WTC11 (cell line): ENCODE results near the gene MAP3K7. TPM values are rescaled to one million over a fixed set of nuclear protein-coding genes. Genes with fewer than 3 reads are reported as not detected.

ENCODE experiments used
- ATAC-seq: fragments of 200-7000 bp; cut with Tn5 transposase; 2 replicates; pipeline ENCODE4 v1.10.0; 2021; ENCODE audit warnings: mild to moderate bottlenecking, moderate library complexity
- CTCF ChIA-PET: fragments of 300-600 bp; sonication (Branson Sonifier 250); formaldehyde crosslinking; loops from one replicate; lab custom pipeline; 2021; ENCODE audit warnings: antibody characterized with exemption; lab: Charles Lee
- POLR2A ChIA-PET: fragments of 350-600 bp; sonication (Branson Sonifier 250); formaldehyde crosslinking; loops from one replicate; lab custom pipeline; 2021; ENCODE audit warnings: antibody characterized with exemption; lab: Charles Lee
- DNase-seq: peaks from one replicate; pipeline ENCODE4 v3.0.0; 2021; ENCODE audit warnings: low spot score
- H3K27ac Mint-ChIP-seq: 2 replicates; pipeline ENCODE4 v1.8.0; 2021; ENCODE audit warnings: mixed read lengths
- H3K27me3 Mint-ChIP-seq: 2 replicates; pipeline ENCODE4 v1.8.0; 2021; ENCODE audit warnings: low read depth, mild to moderate bottlenecking, moderate library complexity, mixed read lengths
- H3K36me3 Mint-ChIP-seq: 2 replicates; pipeline ENCODE4 v1.8.0; 2021; ENCODE audit warnings: mixed read lengths
- H3K4me1 Mint-ChIP-seq: 2 replicates; pipeline ENCODE4 v1.8.0; 2022; ENCODE audit warnings: mixed read lengths
- H3K4me3 Mint-ChIP-seq: 2 replicates; pipeline ENCODE4 v1.8.0; 2021; ENCODE audit warnings: mild to moderate bottlenecking, moderate library complexity, mixed read lengths
- H3K9me3 Mint-ChIP-seq: 2 replicates; pipeline ENCODE4 v1.8.0; 2021; ENCODE audit warnings: mixed read lengths
- EMX1 ChIP-seq: fragments of 250-450 bp; sonication (Bioruptor Pico); IDR thresholded peaks from 2 replicates; pipeline ENCODE4 v1.8.0; 2021; ENCODE audit warnings: mild to moderate bottlenecking
- ESRRA ChIP-seq: sonication (generic); formaldehyde crosslinking; IDR thresholded peaks from 2 replicates; pipeline ENCODE4 v1.8.1; 2022; ENCODE audit warnings: mild to moderate bottlenecking, missing genetic modification reagents, borderline replicate concordance
- FOXK1 ChIP-seq: sonication (generic); formaldehyde crosslinking; IDR thresholded peaks from 2 replicates; pipeline ENCODE4 v1.8.0; 2022; ENCODE audit warnings: mild to moderate bottlenecking, moderate library complexity, missing genetic modification reagents
- FOXP1 ChIP-seq: sonication (generic); formaldehyde crosslinking; IDR thresholded peaks from 2 replicates; pipeline ENCODE4 v1.8.0; 2022; ENCODE audit warnings: missing genetic modification reagents, mild to moderate bottlenecking, moderate library complexity, borderline replicate concordance
- HMGA2 ChIP-seq: fragments of 250-450 bp; sonication (Bioruptor Pico); IDR thresholded peaks from 2 replicates; pipeline ENCODE4 v1.4.0; 2021; ENCODE audit warnings: mild to moderate bottlenecking, moderate library complexity
- IRF2 ChIP-seq: sonication (generic); formaldehyde crosslinking; IDR thresholded peaks from 2 replicates; pipeline ENCODE4 v1.8.0; 2022; ENCODE audit warnings: low read depth, missing genetic modification reagents, borderline replicate concordance
- MYBL2 ChIP-seq: sonication (generic); formaldehyde crosslinking; IDR thresholded peaks from 2 replicates; pipeline ENCODE4 v1.8.1; 2023; ENCODE audit warnings: mild to moderate bottlenecking, moderate library complexity, missing genetic modification reagents
- NFYB ChIP-seq: sonication (generic); formaldehyde crosslinking; conservative IDR thresholded peaks from 2 replicates; pipeline ENCODE4 v1.8.0; 2022; ENCODE audit warnings: low read depth, missing genetic modification reagents
- NR3C1 ChIP-seq: sonication (generic); formaldehyde crosslinking; conservative IDR thresholded peaks from 2 replicates; pipeline ENCODE4 v1.8.1; 2023; ENCODE audit warnings: low read depth, mild to moderate bottlenecking, missing genetic modification reagents
- ZNF219 ChIP-seq: sonication (generic); formaldehyde crosslinking; IDR thresholded peaks from 2 replicates; pipeline ENCODE4 v1.8.0; 2023; ENCODE audit warnings: missing genetic modification reagents, mild to moderate bottlenecking, borderline replicate concordance
- ZNF317 ChIP-seq: sonication (generic); formaldehyde crosslinking; IDR thresholded peaks from 2 replicates; pipeline ENCODE4 v1.8.1; 2023; ENCODE audit warnings: low read depth, mild to moderate bottlenecking, moderate library complexity, missing genetic modification reagents, borderline replicate concordance
- ZNF416 ChIP-seq: fragments of 250-450 bp; sonication (Bioruptor Pico); IDR thresholded peaks from 2 replicates; pipeline ENCODE4 v1.9.0; 2021; ENCODE audit warnings: mild to moderate bottlenecking, inconsistent platforms
- total RNA-seq: library from RNA; stranded (reverse); gene quantifications from 3 replicates; pipeline ENCODE4 v1.2.3, GENCODE V29; 2021
- TF ChIP-seq, protein P1 (sequence below): fragments of 200-600 bp; IDR thresholded peaks from 2 replicates; pipeline ENCODE4 v1.8.0; 2022; ENCODE audit warnings: antibody characterized with exemption
- TF ChIP-seq, protein P2 (sequence below): sonication (generic); formaldehyde crosslinking; IDR thresholded peaks from 2 replicates; pipeline ENCODE4 v1.8.1; 2023; ENCODE audit warnings: mild to moderate bottlenecking, moderate library complexity, missing genetic modification reagents
- TF ChIP-seq, protein P3 (sequence below): sonication (generic); formaldehyde crosslinking; IDR thresholded peaks from 2 replicates; pipeline ENCODE4 v1.8.1; 2022; ENCODE audit warnings: mild to moderate bottlenecking, moderate library complexity, missing genetic modification reagents
- TF ChIP-seq, protein P4 (sequence below): fragments of 250-450 bp; sonication (Bioruptor Pico); conservative IDR thresholded peaks from 2 replicates; pipeline ENCODE4 v1.9.0; 2021; ENCODE audit warnings: mild to moderate bottlenecking
- TF ChIP-seq, protein P5 (sequence below): sonication (generic); formaldehyde crosslinking; IDR thresholded peaks from 2 replicates; pipeline ENCODE4 v1.8.0; 2023; ENCODE audit warnings: missing genetic modification reagents

The MAP3K7 gene
- total RNA-seq, 1 experiment from 2014 or later, result 36.7 TPM

DNA sequence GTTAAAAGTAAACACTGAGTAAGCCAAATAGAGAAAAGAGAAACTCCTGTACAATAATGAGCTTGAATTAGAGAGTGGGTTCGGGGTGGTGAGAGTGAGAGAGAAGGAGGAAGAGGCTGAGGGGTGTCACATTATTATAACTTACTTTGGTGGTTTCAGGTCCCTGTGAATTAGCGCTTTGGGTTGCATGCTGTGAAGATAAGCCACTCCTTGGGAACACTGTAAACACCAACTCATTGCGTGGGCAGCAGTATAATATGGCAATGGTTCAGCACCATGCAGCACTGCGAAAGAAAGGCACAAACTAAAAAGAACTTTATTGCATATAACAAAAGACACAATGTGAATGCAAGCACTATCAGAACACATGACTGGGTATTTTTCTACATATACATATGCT is 26.9 kb downstream of the MAP3K7 start:
- H3K27me3 Mint-ChIP-seq, result no peaks in the 10 kb centered on the region
- peaks cover 28% of the 10 kb centered on the region for H3K9me3 Mint-ChIP-seq
- POLR2A ChIA-PET, result no interaction called here
- no peak for TF ChIP-seq ZNF416 (CRISPR knock-in tag)
- TF ChIP-seq, protein P1, sequence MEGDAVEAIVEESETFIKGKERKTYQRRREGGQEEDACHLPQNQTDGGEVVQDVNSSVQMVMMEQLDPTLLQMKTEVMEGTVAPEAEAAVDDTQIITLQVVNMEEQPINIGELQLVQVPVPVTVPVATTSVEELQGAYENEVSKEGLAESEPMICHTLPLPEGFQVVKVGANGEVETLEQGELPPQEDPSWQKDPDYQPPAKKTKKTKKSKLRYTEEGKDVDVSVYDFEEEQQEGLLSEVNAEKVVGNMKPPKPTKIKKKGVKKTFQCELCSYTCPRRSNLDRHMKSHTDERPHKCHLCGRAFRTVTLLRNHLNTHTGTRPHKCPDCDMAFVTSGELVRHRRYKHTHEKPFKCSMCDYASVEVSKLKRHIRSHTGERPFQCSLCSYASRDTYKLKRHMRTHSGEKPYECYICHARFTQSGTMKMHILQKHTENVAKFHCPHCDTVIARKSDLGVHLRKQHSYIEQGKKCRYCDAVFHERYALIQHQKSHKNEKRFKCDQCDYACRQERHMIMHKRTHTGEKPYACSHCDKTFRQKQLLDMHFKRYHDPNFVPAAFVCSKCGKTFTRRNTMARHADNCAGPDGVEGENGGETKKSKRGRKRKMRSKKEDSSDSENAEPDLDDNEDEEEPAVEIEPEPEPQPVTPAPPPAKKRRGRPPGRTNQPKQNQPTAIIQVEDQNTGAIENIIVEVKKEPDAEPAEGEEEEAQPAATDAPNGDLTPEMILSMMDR, result no peak
- no peak for TF ChIP-seq ZNF219 (CRISPR knock-in tag)
- TF ChIP-seq HMGA2, result no peak
- TF ChIP-seq FOXK1 (CRISPR knock-in tag), result no peak
- no peak for TF ChIP-seq MYBL2
- TF ChIP-seq, protein P2, sequence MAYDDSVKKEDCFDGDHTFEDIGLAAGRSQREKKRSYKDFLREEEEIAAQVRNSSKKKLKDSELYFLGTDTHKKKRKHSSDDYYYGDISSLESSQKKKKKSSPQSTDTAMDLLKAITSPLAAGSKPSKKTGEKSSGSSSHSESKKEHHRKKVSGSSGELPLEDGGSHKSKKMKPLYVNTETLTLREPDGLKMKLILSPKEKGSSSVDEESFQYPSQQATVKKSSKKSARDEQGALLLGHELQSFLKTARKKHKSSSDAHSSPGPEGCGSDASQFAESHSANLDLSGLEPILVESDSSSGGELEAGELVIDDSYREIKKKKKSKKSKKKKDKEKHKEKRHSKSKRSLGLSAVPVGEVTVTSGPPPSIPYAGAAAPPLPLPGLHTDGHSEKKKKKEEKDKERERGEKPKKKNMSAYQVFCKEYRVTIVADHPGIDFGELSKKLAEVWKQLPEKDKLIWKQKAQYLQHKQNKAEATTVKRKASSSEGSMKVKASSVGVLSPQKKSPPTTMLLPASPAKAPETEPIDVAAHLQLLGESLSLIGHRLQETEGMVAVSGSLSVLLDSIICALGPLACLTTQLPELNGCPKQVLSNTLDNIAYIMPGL (CRISPR knock-in tag), result no peak
- no peak for TF ChIP-seq ESRRA (CRISPR knock-in tag)
- no peak for TF ChIP-seq ZNF317 (CRISPR knock-in tag)
- peaks cover 64% of the 10 kb centered on the region for H3K36me3 Mint-ChIP-seq
- CTCF ChIA-PET, result no interaction called here
- H3K4me3 Mint-ChIP-seq, result no peak overlapping the region
- no peak overlapping the region for H3K27ac Mint-ChIP-seq
- ATAC-seq (no peak), DNase-seq (no peak)
- no peaks in the 10 kb centered on the region for H3K4me1 Mint-ChIP-seq

DNA sequence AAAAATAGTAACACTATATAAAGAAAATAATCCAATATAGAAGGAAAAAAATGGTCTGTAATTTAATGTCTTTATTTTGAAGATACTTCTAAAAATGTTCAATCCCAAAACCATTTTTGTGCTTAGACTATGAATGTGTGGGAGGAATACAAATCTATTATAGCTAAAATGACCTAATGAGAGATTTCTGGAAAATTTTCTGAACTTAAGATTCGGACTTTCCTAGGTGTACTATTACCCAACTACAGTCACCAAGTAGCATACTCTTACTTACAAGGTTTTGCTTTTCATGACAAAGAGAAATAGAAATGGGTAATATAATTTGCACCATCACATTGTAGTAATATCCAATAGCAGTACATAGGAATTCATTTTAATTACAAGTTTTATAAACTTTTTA is 29.9 kb downstream of the MAP3K7 start:
- Mint-ChIP-seq H3K36me3 (peaks cover 51% of the 10 kb centered on the region), H3K4me1 (no peaks in the 10 kb centered on the region), H3K9me3 (peaks cover 4% of the 10 kb centered on the region), H3K27ac (no peak overlapping the region)
- ATAC-seq, result no peak
- no peak for TF ChIP-seq EMX1
- TF ChIP-seq, all 79 proteins: peak for 0
- CTCF ChIA-PET, result no interaction called here
- Mint-ChIP-seq H3K27me3 (no peaks in the 10 kb centered on the region), H3K4me3 (no peak overlapping the region)
- POLR2A ChIA-PET, result no interaction called here
- no peak for DNase-seq

DNA sequence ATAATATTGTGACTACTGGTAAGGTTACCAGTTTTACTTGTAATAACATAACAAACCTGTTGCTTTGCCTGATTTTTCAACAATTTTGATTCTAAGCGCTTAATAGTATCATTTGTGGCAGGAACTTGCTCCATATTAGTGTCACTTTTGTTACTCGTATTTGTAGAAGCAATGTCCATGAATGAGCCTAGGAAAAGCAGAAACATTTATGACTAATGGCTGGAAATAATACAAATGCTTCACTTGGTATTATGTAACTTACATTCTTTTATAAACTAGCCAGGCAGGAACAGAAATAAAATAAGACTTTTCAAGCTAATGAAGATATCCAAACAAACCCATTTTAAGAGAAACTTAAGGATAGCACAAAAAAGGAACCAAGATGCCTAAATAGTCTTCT is 38.9 kb downstream of the MAP3K7 start:
- Mint-ChIP-seq H3K27me3 (no peaks in the 10 kb centered on the region), H3K4me3 (no peak overlapping the region), H3K4me1 (no peaks in the 10 kb centered on the region), H3K27ac (no peak overlapping the region), H3K9me3 (no peaks in the 10 kb centered on the region), H3K36me3 (peaks cover 53% of the 10 kb centered on the region)
- TF ChIP-seq NR3C1 (CRISPR knock-in tag) (no peak), FOXP1 (CRISPR knock-in tag) (no peak), NFYB (CRISPR knock-in tag) (no peak), IRF2 (CRISPR knock-in tag) (no peak)
- TF ChIP-seq, protein P3, sequence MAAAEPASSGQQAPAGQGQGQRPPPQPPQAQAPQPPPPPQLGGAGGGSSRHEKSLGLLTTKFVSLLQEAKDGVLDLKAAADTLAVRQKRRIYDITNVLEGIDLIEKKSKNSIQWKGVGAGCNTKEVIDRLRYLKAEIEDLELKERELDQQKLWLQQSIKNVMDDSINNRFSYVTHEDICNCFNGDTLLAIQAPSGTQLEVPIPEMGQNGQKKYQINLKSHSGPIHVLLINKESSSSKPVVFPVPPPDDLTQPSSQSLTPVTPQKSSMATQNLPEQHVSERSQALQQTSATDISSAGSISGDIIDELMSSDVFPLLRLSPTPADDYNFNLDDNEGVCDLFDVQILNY (CRISPR knock-in tag), result no peak
- TF ChIP-seq, protein P4, sequence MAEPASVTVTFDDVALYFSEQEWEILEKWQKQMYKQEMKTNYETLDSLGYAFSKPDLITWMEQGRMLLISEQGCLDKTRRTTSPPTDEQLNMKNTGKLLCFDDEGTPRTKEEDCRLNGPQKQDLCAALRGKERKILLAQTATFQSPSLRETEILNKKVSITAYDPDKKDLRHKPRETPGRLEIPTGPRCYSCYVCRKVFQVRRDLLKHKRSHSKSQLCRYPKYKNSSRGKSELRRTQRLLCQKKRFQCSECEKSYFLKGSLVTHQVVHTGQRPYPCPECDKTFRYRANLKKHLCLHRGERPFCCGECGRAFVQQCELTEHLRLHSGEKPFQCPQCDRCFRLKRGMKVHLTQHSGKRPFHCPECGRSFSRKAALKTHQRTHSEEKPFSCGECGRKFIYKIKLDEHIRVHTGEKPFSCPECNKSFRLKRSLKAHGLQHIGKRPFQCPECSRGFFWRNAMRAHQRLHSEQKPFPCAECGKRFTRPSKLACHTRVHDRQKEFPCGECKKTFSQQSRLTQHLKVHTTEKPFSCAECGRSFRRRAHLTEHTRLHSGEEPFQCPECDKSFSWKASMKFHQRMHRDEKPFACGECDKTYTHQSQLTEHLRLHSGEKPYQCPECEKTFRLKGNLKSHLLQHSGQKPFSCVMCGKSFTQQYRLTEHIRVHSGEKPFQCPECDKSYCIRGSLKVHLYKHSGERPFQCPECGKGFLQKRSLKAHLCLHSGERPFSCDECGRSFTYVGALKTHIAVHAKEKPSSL, result no peak
- TF ChIP-seq, protein P5, sequence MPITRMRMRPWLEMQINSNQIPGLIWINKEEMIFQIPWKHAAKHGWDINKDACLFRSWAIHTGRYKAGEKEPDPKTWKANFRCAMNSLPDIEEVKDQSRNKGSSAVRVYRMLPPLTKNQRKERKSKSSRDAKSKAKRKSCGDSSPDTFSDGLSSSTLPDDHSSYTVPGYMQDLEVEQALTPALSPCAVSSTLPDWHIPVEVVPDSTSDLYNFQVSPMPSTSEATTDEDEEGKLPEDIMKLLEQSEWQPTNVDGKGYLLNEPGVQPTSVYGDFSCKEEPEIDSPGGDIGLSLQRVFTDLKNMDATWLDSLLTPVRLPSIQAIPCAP (CRISPR knock-in tag), result no peak
- ATAC-seq (no peak), DNase-seq (no peak)
- ChIA-PET POLR2A (no interaction called here), CTCF (no interaction called here)
